Left lung (tissue), 10 donors: ENCODE measurements around the gene SYT1. TPM values are rescaled to one million over a fixed set of nuclear protein-coding genes. Genes with fewer than 3 reads are reported as not detected.

Experiments used
- ATAC-seq: fragments of 200-7000 bp; cut with Tn5 transposase; one replicate; pipeline ENCODE4 v1.9.1; 2020; ENCODE audit warnings: moderate library complexity
- DNase-seq, 4 donors: peaks; one replicate each; pipeline ENCODE4 v3.0.0-alpha.2; 2013 to 2020
- H3K27ac ChIP-seq, 2 donors: fragments of 200-600 bp; sonication (generic) in 1 of 2; one replicate each; pipeline versions ENCODE4 v1.5.0 to v1.8.0; 2020 to 2021
- H3K27me3 ChIP-seq, 2 donors: fragments of 200-600 bp; sonication (generic) in 1 of 2; one replicate each; pipeline versions ENCODE4 v1.5.0 to v1.8.0; 2020 to 2021
- H3K36me3 ChIP-seq, 2 donors: fragments of 200-600 bp; sonication (generic) in 1 of 2; one replicate each; pipeline versions ENCODE4 v1.5.0 to v1.8.0; 2020 to 2021
- H3K4me1 ChIP-seq, 2 donors: fragments of 200-600 bp; one replicate each; pipeline ENCODE4 v1.8.0; 2021
- H3K4me3 ChIP-seq, 2 donors: fragments of 200-600 bp; sonication (generic) in 1 of 2; one replicate each; pipeline versions ENCODE4 v1.5.0 to v1.8.0; 2020 to 2021; ENCODE audit warnings: mild to moderate bottlenecking in 1 of 2
- H3K9me3 ChIP-seq, 2 donors: fragments of 200-600 bp; sonication (generic) in 1 of 2; one replicate each; pipeline versions ENCODE4 v1.5.0 to v1.8.0; 2020 to 2021
- CTCF ChIP-seq, 2 donors: fragments of 200-600 bp; sonication (generic) in 1 of 2; IDR thresholded peaks; one replicate each; pipeline versions ENCODE4 v1.5.0 to v1.8.0; 2021; ENCODE audit warnings: antibody characterized with exemption in 2 of 2
- intact Hi-C, 2 donors: fragments of 100-400 bp; cut with DNase I; formaldehyde crosslinking; loops; one replicate each; pipeline versions ENCODE4 v1.11.2 to v1.14.2; 2022
- polyA plus RNA-seq, 6 donors: library from polyadenylated mRNA; unstranded; fragments of 120-200 nt; gene quantifications; one replicate each; pipeline ENCODE4 v1.2.1, GENCODE V29; 2013; ENCODE audit not compliant: insufficient read length in 6 of 6
- total RNA-seq, 2 donors: library from RNA; stranded (reverse); fragmentation: NEBNext Ultra II Directional; extraction: Animal tissue kit (Norgen Biotek cat#: 25700); gene quantifications; one replicate each; pipeline ENCODE4 v1.2.1, GENCODE V29; 2021
- donor health status: DM: no; HTN: yes; CAD: no.
- donor health status: DM: no; HTN: no; CAD: no.

Gene SYT1
- total and polyA plus RNA-seq, 8 donors: 1.5 to 6.9 (median 4.8) TPM

GRCh38 chr12:79115743-79116142 is 251.2 kb downstream of the SYT1 start:
- Histone ChIP-seq H3K4me3 (no peak overlapping the region), H3K27ac (no peak overlapping the region), H3K4me1 (no peaks in the 10 kb centered on the region), H3K36me3 (no peaks in the 10 kb centered on the region), H3K9me3 (no peaks in the 10 kb centered on the region), H3K27me3 (no peaks in the 10 kb centered on the region)
- no peak for DNase-seq
- intact Hi-C loops: no loop called here
- no peak for TF ChIP-seq CTCF (IDR thresholded peaks at IDR 0.05)
- no peak for ATAC-seq

GRCh38 chr12:79119796-79120195 is 255.2 kb downstream of the SYT1 start:
- no peak for DNase-seq
- no peak for TF ChIP-seq CTCF (IDR thresholded peaks at IDR 0.05)
- H3K27ac ChIP-seq: no peak overlapping the region
- no peak for ATAC-seq
- H3K4me1 ChIP-seq: no peaks in the 10 kb centered on the region
- H3K36me3 ChIP-seq: no peaks in the 10 kb centered on the region
- no peaks in the 10 kb centered on the region for H3K27me3 ChIP-seq
- H3K9me3 ChIP-seq: no peaks in the 10 kb centered on the region
- no peak overlapping the region for H3K4me3 ChIP-seq
- intact Hi-C loops: no loop called here

- H3K4me3 ChIP-seq: no peak overlapping the region
- no peaks in the 10 kb centered on the region for H3K36me3 ChIP-seq
- DNase-seq (no peak), ATAC-seq (no peak)
- intact Hi-C loops: no loop called here
- H3K27ac ChIP-seq: no peak overlapping the region
- H3K4me1 ChIP-seq: no peaks in the 10 kb centered on the region
- TF ChIP-seq CTCF (IDR thresholded peaks at IDR 0.05): no peak
- no peaks in the 10 kb centered on the region for H3K9me3 ChIP-seq
- H3K27me3 ChIP-seq: no peaks in the 10 kb centered on the region
Observed at GRCh38 chr12:79121486-79121885, 256.9 kb downstream of the SYT1 start.

- no peaks in the 10 kb centered on the region for H3K4me1 ChIP-seq
- no peak overlapping the region for H3K27ac ChIP-seq
- no peaks in the 10 kb centered on the region for H3K27me3 ChIP-seq
- ATAC-seq (no peak), DNase-seq (no peak)
- no peaks in the 10 kb centered on the region for H3K9me3 ChIP-seq
- intact Hi-C loops: no loop called here
- no peaks in the 10 kb centered on the region for H3K36me3 ChIP-seq
- TF ChIP-seq CTCF (IDR thresholded peaks at IDR 0.05): no peak
- no peak overlapping the region for H3K4me3 ChIP-seq
Observed at GRCh38 chr12:79124385-79124784, 259.8 kb downstream of the SYT1 start.

GRCh38 chr12:79125358-79125757 is 260.8 kb downstream of the SYT1 start:
- no peak for TF ChIP-seq CTCF (IDR thresholded peaks at IDR 0.05)
- ATAC-seq: no peak
- no peak for DNase-seq
- H3K27me3 ChIP-seq: no peaks in the 10 kb centered on the region
- H3K9me3 ChIP-seq: no peaks in the 10 kb centered on the region
- intact Hi-C loops: no loop called here
- no peaks in the 10 kb centered on the region for H3K4me1 ChIP-seq
- H3K27ac ChIP-seq: no peak overlapping the region
- no peak overlapping the region for H3K4me3 ChIP-seq
- no peaks in the 10 kb centered on the region for H3K36me3 ChIP-seq
